Measurements from ENCODE around the gene PEF1.

PEF1 gene

DNA sequence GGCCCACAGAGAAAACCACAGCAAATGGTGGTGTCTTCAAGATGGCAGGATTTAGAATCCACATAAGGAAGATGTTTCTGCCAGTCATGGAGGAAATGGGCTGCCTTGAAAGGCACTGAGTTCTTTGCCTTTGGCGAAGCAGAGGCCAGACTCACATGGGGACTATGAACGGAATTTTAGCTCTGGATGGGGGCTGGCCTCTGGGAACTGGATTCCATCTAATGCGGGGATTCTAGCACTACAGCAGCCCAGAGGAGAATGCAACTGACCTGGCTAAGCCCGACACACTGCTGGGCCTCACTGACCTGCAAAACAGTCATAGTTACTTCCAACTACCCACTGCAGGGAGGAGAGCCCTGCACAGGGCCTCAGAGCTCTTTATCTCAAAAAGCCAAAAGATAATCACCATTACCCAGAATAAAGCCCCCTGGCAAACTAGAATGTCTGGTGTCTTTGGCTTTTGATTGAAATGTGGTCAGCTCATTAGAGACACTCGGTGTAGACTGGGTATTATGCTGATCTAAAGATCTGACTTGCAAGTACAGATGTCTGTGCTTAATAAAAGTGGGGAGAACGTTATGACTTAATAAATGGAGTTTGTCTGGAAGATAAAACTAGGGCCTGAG, 15.6 kb downstream of the PEF1 start:
- DNase-seq (ENCODE audit: low read depth in 2 of 2): no peak

DNA sequence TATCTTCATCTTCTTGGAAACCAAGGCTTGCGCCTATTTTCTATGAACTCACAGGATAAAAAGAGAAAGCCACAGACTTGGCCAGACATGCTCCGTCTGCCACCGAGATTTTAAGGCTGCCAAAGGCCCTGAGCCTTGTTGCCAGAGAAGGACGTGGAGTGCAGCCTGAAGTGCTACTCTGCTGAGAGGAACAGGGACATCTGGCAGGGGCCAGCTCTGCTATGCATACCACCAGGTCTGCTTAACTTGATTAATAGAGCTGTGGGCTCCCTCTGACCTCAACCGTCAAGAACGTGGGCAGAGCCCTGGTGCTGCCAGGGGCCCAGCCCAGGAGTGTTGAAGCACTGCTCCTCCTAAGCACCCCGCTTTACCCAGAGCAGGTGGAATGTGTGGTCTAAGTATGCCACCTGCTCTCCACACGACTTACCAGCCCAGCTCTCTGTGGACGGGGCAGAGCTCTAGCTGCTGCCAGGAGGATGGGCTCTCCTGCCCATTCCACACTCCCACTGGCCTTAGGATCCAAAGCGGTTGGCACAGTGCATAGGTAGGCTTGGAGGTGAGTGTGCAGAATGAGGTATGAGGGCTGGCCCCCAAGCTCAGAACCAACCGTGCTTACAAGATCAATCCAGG, 16.6 kb downstream of the PEF1 start:
- no peak for DNase-seq (ENCODE audit: low read depth in 2 of 2)

DNA sequence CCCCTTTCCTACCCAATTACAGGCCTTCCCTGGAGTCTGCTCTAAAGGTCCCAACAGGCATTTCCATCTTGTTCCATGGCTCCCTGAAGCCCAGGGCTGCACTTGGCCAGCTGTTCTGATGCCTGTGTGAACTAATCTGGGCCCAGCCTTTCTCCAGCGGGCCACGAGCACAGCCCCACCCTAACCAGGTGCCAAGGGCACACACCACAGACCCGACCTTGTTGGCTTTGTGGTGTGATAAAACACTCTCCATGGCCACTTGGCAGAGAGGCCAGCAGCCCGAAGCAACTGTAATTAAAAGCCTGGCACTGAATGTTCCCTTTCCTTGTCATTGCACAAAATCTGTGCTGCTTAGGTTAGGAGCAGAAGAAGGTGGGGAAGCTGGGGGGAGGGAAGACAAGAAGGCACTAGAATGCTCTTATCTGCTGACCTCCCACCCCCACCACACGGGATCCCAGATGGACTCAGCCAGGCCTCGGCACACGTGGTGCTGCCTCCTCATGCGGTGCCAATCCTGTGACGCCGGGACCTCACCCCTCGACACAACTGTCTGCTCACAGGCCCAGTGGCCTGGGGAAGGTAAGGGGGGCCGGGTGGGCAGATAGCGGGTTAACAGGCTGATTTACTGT, 17.3 kb downstream of the PEF1 start:
- no peak for DNase-seq (ENCODE audit: low read depth in 2 of 2)

DNA sequence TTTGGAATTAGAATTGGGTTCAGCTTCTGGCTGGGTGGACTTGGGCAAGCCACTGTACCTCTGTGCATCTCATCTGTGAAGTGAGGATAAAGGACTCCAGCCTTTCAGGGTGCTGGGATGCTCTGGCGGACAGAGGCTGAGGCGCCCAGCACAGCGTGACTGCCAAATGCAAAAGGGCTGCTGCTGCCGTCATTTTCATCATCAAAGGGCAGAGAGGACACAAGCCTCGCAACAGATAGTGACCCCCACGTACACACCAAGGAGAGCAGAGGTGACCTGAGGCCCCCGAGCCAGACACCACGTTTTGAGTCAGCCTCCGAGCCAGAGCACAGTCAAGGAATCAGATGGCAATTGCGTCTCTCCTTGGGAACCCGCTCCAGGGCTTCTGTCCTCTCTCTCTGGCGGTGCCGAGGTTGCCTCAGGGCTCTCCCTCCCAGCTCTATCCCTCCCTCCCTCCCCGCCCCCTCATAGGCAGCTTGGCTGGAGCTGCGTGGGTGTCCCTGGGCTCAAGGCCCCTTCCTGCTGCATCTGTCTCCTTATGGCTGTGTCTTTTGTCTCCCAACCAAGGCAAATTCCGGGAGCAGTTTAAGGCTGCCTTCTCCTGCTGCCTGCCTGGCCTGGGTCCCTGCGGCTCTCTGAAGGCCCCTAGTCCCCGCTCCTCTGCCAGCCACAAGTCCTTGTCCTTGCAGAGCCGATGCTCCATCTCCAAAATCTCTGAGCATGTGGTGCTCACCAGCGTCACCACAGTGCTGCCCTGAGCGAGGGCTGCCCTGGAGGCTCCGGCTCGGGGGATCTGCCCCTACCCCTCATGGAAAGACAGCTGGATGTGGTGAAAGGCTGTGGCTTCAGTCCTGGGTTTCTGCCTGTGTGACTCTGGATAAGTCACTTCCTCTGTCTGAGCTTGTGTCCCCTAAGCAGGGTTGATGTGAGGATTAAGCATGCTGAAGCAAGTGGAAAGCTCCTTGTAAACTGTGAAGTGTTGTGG, 18.2 kb downstream of the PEF1 start:
- no peak for DNase-seq (ENCODE audit: low read depth in 2 of 2)

DNA sequence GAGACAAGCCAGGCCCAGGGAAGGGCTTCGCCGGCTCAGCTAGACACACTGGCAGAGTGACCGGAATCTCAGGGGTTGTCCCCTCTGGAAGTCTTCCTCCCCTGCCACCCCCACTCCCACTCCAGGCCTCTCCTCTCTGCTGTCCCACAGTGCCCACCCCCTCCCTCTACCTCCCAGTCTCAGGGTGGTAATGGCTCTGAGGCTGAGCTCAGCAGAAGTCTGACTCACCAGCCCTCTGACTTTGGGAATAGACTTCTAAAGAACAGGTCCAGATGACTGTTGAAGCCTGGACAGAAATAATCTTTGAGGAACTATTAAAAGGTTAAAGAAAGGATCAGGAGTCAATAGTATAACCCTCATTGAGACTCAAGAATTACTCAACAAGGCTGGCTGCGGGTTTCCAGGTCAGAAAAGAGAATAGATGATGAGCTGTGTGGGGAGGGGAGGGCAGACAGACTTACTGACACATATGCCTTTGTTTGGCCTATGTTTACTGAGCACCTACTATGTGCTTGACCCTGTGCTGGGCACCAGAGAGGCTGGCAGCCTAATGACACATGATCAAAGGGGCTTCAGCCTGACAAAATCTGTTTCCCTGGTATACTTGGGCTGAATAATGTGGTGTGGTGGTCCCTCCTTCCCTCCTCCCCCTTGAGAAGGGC, 19.0 kb downstream of the PEF1 start:
- DNase-seq (ENCODE audit: low read depth in 2 of 2): no peak

DNA sequence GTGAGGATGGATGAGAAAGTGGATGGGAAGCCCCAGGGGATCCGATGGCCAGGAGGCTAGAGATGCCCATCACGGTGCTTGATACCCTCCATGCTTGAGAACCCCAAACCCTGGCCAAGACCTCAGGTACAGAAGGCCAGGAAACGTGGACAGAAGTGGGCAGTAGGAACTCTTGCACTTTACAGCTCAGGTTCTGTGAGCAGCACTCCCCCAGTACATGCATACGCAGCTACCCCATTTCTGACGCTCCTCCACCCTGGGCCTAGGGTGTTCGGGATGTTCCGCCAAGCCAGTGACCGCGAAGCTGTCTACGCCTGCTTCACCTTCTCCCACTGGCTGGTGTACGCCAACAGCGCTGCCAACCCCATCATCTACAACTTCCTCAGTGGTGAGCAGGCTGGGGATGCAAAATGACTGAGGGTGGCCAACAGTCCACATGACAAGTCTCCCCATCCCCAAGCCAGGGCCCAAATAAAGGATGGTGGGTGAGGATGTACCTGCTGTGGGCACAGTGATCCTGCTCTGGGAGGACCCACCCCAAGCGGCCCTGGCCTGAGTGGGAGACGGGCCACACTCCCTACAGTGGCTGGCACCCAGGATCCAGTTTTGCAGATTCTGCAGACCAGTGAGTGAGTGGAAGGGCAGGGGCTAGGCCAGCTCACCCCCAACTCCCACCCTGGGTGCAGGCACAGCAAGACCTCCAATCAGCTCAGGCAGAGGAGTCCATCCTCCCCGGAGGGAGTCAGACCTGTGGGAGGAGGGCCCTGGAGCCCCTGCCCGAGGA, 19.8 kb downstream of the PEF1 start:
- no peak for DNase-seq (ENCODE audit: low read depth in 2 of 2)

DNA sequence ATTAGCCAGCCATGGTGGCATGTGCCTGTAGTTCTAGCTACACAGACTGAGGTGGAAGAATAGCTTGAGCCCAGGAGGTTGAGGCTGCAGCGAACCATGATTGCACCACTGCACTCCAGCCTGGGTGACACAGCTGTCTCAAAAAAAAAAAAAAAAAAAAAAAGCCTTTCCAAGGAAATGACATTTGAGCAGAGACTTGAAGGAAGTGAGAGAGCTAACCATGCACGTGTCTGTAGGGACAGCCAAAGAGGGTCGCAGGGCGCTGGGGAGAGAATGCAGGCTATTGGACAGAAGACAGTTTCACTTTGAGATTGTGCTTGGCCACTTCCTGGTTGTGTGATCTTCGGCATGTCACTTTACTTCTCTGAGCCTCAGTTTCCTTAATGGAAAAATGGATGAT, 20.4 kb downstream of the PEF1 start:
- no peak for DNase-seq (ENCODE audit: low read depth in 2 of 2)

DNA sequence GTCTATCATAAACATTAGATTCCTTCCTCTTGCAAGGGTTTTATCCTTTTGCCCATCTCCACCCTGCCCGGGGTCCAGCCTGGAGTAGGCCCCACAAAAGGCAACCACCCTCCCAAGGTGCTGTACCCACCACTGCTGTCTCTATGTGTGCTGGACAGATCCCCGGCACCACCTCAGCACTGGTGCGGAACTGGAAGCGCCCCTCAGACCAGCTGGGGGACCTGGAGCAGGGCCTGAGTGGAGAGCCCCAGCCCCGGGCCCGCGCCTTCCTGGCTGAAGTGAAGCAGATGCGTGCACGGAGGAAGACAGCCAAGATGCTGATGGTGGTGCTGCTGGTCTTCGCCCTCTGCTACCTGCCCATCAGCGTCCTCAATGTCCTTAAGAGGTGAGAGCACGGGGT, 21.3 kb downstream of the PEF1 start:
- DNase-seq (ENCODE audit: low read depth in 2 of 2): no peak

DNA sequence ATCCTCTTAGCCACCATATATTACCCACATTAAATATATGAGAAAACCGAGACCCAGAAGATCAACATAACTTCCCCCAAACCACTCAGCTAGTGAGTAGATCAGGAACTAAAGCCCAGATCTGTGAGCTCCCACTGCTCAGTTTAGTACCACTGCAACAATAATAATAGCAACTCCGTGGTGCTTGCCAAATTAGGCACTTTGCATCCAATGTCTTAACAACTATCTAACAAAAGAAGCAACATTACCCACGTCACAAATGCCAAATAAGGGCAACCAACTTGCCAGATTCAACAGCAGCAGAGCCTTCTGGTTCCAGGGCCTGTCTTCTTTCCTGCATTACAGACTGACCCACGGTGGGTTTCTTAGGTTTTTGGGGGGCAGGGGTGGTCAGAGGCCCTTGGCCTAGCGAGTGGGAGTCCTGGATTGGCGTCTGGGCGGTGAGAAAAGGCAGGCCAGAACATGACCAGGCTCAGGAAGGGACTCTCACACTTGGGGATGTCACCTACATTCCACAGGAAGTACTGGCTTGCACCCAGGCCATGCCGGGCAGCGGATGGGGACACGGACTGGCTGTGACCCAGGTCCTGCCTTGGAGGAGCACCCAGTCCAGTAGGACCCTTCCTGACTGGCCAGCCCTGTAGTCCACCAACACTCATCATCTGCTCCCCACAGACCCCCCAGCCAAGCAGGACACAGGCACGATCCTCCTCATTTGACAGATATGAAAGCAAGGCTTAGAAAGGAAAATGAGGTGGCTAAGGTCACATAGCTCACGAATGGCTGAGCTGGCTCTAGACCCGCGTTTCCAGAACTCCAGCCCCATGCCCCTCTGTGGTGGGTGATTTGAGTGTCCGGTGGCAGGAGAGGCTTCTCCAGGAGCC, 22.6 kb downstream of the PEF1 start:
- no peak for DNase-seq (ENCODE audit: low read depth in 2 of 2)

DNA sequence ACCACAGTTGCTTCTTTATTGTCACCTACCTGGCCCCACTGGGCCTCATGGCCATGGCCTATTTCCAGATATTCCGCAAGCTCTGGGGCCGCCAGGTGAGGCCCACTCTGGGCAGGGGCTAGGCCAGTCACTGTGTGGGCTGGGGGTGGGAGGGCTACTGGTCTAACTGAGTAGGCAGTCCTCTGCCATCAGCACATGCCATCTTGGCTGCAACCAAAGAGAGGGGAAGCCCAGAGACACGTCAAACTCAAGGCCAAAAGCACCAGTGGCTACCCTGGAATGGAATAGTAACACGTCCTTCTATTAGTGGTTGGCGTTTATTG, 23.2 kb downstream of the PEF1 start:
- no peak for DNase-seq (ENCODE audit: low read depth in 2 of 2)

DNA sequence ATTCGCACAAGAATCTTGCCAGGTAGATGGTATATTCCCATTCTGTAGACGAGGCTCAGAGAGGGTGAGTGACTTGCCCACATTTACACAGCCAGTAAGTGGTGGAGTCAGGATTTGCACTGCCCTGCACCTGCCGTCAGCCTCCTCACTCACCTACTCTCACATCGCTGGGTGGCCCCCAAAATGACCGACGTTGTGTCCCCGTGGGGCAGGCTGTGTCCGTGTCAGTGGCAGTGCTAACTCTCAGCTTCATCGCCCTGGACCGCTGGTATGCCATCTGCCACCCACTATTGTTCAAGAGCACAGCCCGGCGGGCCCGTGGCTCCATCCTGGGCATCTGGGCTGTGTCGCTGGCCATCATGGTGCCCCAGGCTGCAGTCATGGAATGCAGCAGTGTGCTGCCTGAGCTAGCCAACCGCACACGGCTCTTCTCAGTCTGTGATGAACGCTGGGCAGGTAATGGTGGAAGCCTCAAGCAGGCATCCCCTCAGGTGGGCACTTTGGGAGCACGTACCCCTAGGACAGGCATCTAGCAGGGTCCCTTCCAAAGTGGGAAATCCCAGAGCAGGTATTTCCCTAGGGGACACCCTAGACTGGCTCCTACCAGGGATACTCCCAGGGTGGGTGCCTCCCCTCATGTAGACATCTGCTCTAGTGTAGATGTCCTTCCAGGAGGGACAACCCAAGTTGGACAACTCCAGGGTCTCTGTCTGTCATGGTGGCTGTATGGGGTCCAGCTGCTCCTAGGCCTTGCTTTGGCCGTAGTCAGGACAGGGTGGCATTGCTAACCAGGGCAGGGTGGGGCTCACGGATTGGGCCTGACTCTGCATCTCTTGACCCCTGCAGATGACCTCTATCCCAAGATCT, 23.8 kb downstream of the PEF1 start:
- DNase-seq (ENCODE audit: low read depth in 2 of 2): no peak

DNA sequence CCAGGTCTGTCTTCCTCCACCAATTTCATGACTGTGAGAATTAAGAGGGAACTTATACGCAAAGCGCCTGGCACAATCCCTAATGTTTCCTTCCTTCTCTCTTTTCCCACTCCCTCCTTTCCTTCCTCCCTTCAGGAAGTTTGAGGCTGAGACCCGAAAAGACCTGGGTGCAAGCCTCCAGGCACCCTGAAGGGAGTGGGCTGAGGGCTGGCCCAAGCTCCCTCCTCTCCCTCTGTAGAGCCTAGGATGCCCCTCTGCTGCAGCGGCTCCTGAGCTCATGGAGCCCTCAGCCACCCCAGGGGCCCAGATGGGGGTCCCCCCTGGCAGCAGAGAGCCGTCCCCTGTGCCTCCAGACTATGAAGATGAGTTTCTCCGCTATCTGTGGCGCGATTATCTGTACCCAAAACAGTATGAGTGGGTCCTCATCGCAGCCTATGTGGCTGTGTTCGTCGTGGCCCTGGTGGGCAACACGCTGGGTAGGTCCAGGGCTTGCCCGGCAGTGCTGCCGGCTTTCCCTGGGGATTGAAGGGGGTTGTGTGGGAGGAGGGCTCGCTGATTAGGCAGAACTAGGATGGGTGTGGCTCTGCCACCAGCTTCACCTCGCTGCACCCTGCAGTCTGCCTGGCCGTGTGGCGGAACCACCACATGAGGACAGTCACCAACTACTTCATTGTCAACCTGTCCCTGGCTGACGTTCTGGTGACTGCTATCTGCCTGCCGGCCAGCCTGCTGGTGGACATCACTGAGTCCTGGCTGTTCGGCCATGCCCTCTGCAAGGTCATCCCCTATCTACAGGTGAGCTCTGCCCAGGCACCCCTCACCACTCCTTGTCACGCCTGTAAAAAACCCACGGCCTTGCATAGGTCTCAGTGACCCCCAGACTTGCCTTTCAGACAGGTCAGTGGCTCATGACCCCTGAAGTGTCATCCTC, 25.5 kb downstream of the PEF1 start:
- DNase-seq (ENCODE audit: low read depth in 2 of 2): no peak

DNA sequence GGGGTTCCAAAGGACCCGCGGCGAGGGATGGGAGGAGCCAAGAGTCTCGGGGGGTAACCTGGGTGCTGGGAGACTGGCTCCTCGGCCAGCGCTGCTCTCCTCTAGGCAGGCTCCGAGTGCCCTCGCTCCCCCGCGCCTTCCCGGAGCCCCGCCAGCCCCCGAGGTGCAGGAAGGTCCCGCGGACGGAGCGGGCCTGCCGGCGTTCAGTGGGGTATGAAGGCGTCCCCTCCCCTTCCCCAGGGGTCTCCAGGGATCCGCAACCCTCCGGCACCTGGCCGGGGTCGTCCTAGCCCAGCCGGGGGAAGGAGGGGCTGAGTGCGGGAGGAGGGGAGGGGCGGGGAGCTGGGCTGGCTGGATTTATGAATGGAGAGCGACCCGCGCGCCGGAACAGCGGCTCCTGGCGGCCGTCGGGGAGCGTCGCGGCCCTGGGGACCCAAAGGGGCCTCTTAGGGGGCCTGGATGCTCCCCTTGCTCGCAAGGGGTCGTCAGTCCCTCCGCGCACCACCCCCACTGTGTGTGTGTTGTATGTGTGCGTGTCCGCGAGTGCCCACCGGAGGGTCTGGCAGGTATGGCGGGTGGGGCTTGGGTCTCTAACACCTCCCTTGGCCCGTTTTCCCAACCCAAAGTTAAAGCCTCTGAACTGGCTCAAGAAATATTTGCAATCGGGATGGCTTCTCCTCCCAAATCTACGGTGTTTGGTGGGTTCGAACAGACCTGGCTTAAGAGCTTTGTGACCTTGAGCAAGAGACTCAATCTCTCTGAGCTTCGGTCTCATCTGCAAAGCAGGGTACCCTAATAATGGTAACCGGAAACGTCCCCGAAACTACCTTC, 26.5 kb downstream of the PEF1 start:
- no peak for DNase-seq (ENCODE audit: low read depth in 2 of 2)

DNA sequence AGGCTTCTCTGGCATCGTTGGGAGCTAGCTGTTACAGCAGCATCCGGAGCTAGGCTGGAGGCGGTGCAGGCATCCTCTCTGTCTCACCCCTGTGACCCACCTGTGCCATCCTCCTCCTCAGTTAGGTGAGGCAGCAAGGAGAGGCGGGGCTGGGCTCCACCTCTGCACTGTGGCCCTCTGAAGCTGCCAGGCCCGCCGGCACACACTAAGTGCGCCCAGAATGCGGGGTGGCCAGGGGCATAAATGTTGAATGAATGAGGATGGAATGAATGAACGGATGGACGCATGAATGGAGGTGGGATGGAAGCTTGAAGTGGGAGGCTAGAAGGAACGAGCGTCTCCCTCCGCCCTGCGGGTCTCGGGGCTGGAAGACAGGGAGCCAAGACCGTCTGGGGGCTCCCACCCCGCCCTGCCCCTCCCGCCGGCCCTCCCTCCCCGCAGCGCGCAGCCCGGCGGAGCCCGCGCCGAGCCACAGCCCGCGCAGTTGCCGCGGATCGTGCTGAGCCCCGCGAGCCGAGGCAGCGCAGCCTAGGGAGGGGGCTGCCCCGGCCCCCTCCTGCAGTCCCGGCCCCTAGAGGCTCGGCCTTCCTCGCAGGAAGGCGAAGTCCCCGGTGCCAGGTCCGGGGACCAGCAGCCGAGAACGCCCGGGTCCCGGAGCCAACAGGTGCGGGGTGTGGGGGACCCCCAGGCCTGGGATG, 27.3 kb downstream of the PEF1 start, which contains the start of gene HCRTR1:
Gene HCRTR1 (plus strand): TSS at position 472 of the 698 bp plus-strand sequence. CDS start 1,504 bp downstream, outside the sequence.
- no peak for DNase-seq (ENCODE audit: low read depth in 2 of 2)

DNA sequence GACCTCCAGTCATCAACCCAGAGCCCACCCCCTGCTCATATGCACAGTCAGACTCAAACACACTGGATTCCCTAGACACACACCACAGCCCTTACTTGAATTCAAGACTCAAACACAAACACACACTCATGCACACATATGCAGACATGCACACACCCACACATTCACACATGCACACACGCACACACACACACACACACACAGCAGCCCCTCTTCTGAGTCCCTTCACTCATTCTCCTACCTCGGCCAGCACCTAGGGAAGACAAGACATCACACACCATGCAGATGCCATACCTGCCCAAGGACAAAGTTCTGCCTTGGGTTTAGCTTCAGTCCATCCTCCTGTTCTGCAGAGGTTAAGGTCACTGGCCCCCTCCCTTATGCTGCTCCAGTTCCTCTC, 28.7 kb downstream of the PEF1 start:
- no peak for DNase-seq (ENCODE audit: low read depth in 2 of 2)

DNA sequence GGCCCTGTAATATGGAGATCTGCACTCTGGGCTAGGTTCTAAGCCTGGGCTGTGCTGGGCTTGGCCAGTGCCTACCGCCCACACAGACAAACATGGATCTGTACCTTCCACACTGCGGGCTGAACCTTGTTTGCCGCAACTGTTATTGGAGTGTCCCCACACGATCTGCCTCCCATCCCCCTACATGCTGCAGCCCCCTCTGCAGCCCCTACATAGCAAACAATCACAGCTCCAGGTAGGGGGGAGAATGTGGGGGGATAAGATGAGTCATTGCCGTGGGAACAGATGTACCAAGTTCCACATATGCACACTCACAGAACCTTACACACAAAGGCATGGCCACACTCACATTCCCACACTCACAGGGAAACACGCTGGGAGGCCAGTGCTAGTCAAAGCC, 29.3 kb downstream of the PEF1 start:
- DNase-seq (ENCODE audit: low read depth in 2 of 2): no peak

Data from stimulated activated CD8-positive, alpha-beta memory T cell treated with anti-CD3 and anti-CD28 coated beads, Interleukin-15, amount 100 ng/mL, for 4 hours (primary cell).